HepG2 (cell line): ENCODE measurements around the gene GTF2A2. TPM values are rescaled to one million over a fixed set of nuclear protein-coding genes. Genes with fewer than 3 reads are reported as not detected.

Source experiments
- CEBPG ChIP-seq: IDR thresholded peaks from 2 replicates; pipeline ENCODE4 v1.6.1; 2016
- DR1 ChIP-seq: sonication (generic); formaldehyde crosslinking; IDR thresholded peaks from 2 replicates; pipeline ENCODE4 v1.8.0; 2021; ENCODE audit warnings: mild to moderate bottlenecking, missing genetic modification reagents, inconsistent platforms
- FOXM1 ChIP-seq: sonication (generic); formaldehyde crosslinking; IDR thresholded peaks from 2 replicates; pipeline ENCODE4 v1.5.0; 2020; ENCODE audit warnings: missing genetic modification reagents
- HNRNPH1 ChIP-seq: fragments of 200-400 bp; formaldehyde crosslinking; optimal IDR thresholded peaks from 2 replicates; pipeline ENCODE3; 2017; ENCODE audit warnings: mild to moderate bottlenecking, low read depth, low read length
- MXI1 ChIP-seq: IDR thresholded peaks from 3 replicates; pipeline ENCODE4 v1.6.1; 2012; ENCODE audit warnings: low read depth, low read length, inconsistent platforms, borderline replicate concordance
- NFYB ChIP-seq: sonication (generic); formaldehyde crosslinking; IDR thresholded peaks from 2 replicates; pipeline ENCODE4 v1.4.0; 2020; ENCODE audit warnings: missing genetic modification reagents
- NR2F6 ChIP-seq, 2 experiments: IDR thresholded peaks; 2 replicates each; pipeline ENCODE4 v1.6.1; 2016; ENCODE audit warnings: antibody characterized with exemption in 1 of 2, mild to moderate bottlenecking in 1 of 2
- ONECUT2 ChIP-seq: sonication (generic); formaldehyde crosslinking; IDR thresholded peaks from 2 replicates; pipeline ENCODE4 v1.4.0; 2020; ENCODE audit warnings: missing genetic modification reagents
- PAX8 ChIP-seq: sonication (generic); formaldehyde crosslinking; IDR thresholded peaks from 2 replicates; pipeline ENCODE4 v1.8.0; 2022; ENCODE audit warnings: mild to moderate bottlenecking, missing genetic modification reagents, borderline replicate concordance
- RFX3 ChIP-seq: IDR thresholded peaks from 2 replicates; pipeline ENCODE4 v1.6.1; 2016; ENCODE audit warnings: missing biosample characterization, missing genetic modification reagents
- SIX4 ChIP-seq: sonication (generic); formaldehyde crosslinking; IDR thresholded peaks from 2 replicates; pipeline ENCODE4 v1.4.0; 2020; ENCODE audit warnings: missing genetic modification reagents
- TBL1XR1 ChIP-seq: fragments of 150-350 bp; IDR thresholded peaks from 2 replicates; pipeline ENCODE4 v1.6.1; 2014; ENCODE audit warnings: borderline replicate concordance, low read length; ENCODE audit not compliant: partially characterized antibody
- TGIF2 ChIP-seq: IDR thresholded peaks from 2 replicates; pipeline ENCODE4 v1.6.1; 2016; ENCODE audit warnings: control low read depth, missing compliant biosample characterization
- TMF1 ChIP-seq: sonication (generic); formaldehyde crosslinking; IDR thresholded peaks from 2 replicates; pipeline ENCODE4 v1.8.1; 2022; ENCODE audit warnings: low read depth, missing genetic modification reagents
- ZFP37 ChIP-seq: sonication (generic); formaldehyde crosslinking; IDR thresholded peaks from 2 replicates; pipeline ENCODE4 v1.4.0; 2020; ENCODE audit warnings: missing genetic modification reagents, borderline replicate concordance
- ZNF205 ChIP-seq: IDR thresholded peaks from 2 replicates; pipeline ENCODE4 v1.6.1; 2018; ENCODE audit warnings: missing biosample characterization, missing genetic modification reagents
- polyA plus RNA-seq, 8 experiments: library from polyadenylated mRNA; depleted of rRNA in 3 of 8; stranded (reverse) in 7 of 8; unstranded in 1 of 8; fragments of >200 nt; fragmentation: Illumina TruSeq in 4 of 8; extraction: Trizol in 4 of 8; gene quantifications; 2 replicates each; pipeline versions ENCODE4 v1.2.1 to v1.2.3, GENCODE V29; 2011 to 2016; ENCODE audit warnings: low read depth in 4 of 8, missing spikeins in 1 of 8, mixed read lengths in 1 of 8; ENCODE audit not compliant: insufficient read depth in 1 of 8
- total RNA-seq, 5 experiments: library from RNA; depleted of rRNA; stranded (reverse); fragments of >200 nt; fragmentation: Illumina TruSeq; extraction: Trizol; gene quantifications; 2 replicates each; pipeline ENCODE4 v1.2.3, GENCODE V29; 2016; ENCODE audit warnings: low read depth in 1 of 5
- TF ChIP-seq, protein P1 (sequence below): sonication (generic); formaldehyde crosslinking; IDR thresholded peaks from 2 replicates; pipeline ENCODE4 v1.9.0; 2021; ENCODE audit warnings: missing genetic modification reagents, borderline replicate concordance
- TF ChIP-seq, protein P2 (sequence below): sonication (generic); formaldehyde crosslinking; IDR thresholded peaks from 2 replicates; pipeline ENCODE4 v1.4.0; 2020; ENCODE audit warnings: missing genetic modification reagents
- TF ChIP-seq, protein P3 (sequence below), 2 experiments: fragments of 450-650 bp in 1 of 2; sonication (generic) in 1 of 2; formaldehyde crosslinking in 1 of 2; IDR thresholded peaks; 2 replicates each; pipeline versions ENCODE4 v1.6.1 to v1.8.0; 2016 to 2022; ENCODE audit warnings: antibody characterized with exemption in 1 of 2, mild to moderate bottlenecking in 1 of 2, missing genetic modification reagents in 1 of 2

The GTF2A2 gene
- total and polyA plus RNA-seq, 2 of the 13 experiments (the other 11 are each of a cell fraction or from before 2014, with no cell fraction given) = 24.4 to 106 TPM

DNA sequence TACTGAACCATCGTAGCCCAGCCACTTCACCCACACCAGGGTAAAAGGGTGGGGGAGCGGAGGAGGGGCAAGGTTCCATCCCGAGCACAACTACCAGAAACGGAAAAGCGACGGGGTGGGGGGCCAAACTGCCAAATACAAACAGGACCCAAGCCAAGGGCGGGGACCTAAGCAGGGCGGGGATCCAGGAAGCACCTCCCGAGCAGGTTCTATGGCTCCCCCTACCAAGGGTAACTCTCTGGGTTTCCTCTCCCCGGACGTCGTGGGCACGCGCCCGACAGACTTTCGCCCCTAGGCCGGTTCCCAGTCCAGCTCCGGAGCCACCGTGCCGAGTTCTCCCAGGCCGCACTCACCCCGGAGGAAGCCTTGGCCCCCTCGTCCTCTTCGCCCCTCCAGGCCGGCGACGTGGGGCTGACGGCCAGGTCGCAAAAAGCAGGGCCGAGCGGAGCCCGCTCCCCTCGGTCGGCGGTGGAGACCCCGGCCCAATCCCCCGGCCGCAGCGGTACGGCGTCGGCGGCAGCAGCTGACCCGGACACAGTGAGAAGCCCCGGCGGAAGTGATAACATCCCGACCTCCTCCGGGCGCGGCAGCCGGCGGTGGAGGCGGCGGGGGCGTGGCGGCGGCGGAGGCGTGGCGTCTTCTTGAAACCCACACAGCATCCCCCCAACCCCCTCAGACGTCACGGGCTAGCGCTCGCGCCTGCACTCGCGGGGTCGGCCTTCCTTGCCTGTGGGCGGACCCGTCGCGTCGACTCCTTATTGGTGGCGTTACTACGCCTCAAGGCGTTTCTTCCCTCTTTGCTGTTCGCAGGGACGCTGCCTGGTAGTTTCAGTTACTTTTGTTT lies 31.7 kb upstream of the GTF2A2 start, which contains the start of gene BNIP2 (continued):
- TF ChIP-seq FOXM1 (CRISPR knock-in tag) (no peak), SIX4 (CRISPR knock-in tag) (peak; percentile 38; the same call in 1 of the 2 replicates), CEBPG (CRISPR knock-in tag) (no peak), ONECUT2 (CRISPR knock-in tag) (no peak), ZNF205 (CRISPR knock-in tag) (no peak; the same call in 1 of the 2 replicates), TMF1 (CRISPR knock-in tag) (no peak), DR1 (peak; percentile 74; the same call in 1 of the 2 replicates), NFYB (peak; percentile 73), TBL1XR1 (no peak), HNRNPH1 (no peak), NR2F6 (IDR thresholded peaks at IDR 0.05) (no peak), NR2F6 (CRISPR knock-in tag; IDR thresholded peaks at IDR 0.05) (peak; percentile 33; the same call in 1 of the 2 replicates), PAX8 (CRISPR knock-in tag) (no peak), RFX3 (CRISPR knock-in tag) (no peak), TGIF2 (CRISPR knock-in tag) (peak; percentile 43; the same call in 1 of the 2 replicates), MXI1 (0 out of 3 replicates have a peak, but pooled peaks have one; percentile 27), ZFP37 (no peak)
- TF ChIP-seq, protein P1, sequence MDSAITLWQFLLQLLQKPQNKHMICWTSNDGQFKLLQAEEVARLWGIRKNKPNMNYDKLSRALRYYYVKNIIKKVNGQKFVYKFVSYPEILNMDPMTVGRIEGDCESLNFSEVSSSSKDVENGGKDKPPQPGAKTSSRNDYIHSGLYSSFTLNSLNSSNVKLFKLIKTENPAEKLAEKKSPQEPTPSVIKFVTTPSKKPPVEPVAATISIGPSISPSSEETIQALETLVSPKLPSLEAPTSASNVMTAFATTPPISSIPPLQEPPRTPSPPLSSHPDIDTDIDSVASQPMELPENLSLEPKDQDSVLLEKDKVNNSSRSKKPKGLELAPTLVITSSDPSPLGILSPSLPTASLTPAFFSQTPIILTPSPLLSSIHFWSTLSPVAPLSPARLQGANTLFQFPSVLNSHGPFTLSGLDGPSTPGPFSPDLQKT = no peak
- TF ChIP-seq, protein P2, sequence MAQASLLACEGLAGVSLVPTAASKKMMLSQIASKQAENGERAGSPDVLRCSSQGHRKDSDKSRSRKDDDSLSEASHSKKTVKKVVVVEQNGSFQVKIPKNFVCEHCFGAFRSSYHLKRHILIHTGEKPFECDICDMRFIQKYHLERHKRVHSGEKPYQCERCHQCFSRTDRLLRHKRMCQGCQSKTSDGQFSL (CRISPR knock-in tag) = no peak; the same call in 1 of the 2 replicates
- TF ChIP-seq, protein P3, sequence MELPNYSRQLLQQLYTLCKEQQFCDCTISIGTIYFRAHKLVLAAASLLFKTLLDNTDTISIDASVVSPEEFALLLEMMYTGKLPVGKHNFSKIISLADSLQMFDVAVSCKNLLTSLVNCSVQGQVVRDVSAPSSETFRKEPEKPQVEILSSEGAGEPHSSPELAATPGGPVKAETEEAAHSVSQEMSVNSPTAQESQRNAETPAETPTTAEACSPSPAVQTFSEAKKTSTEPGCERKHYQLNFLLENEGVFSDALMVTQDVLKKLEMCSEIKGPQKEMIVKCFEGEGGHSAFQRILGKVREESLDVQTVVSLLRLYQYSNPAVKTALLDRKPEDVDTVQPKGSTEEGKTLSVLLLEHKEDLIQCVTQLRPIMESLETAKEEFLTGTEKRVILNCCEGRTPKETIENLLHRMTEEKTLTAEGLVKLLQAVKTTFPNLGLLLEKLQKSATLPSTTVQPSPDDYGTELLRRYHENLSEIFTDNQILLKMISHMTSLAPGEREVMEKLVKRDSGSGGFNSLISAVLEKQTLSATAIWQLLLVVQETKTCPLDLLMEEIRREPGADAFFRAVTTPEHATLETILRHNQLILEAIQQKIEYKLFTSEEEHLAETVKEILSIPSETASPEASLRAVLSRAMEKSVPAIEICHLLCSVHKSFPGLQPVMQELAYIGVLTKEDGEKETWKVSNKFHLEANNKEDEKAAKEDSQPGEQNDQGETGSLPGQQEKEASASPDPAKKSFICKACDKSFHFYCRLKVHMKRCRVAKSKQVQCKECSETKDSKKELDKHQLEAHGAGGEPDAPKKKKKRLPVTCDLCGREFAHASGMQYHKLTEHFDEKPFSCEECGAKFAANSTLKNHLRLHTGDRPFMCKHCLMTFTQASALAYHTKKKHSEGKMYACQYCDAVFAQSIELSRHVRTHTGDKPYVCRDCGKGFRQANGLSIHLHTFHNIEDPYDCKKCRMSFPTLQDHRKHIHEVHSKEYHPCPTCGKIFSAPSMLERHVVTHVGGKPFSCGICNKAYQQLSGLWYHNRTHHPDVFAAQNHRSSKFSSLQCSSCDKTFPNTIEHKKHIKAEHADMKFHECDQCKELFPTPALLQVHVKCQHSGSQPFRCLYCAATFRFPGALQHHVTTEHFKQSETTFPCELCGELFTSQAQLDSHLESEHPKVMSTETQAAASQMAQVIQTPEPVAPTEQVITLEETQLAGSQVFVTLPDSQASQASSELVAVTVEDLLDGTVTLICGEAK (IDR thresholded peaks at IDR 0.05) = peak; percentile 48; the same call in 1 of the 2 replicates
- TF ChIP-seq, protein P3 (CRISPR knock-in tag; IDR thresholded peaks at IDR 0.05) = peak; percentile 73
